Activated effector memory CD4-positive, alpha-beta T cell treated with Interleukin-2 at 50 U/mL for 16 hours (primary cell): ENCODE results near the gene SYTL1.
A peak's percentile ranks its signal among the peaks of the same experiment; 100 is the strongest.

ENCODE experiments used
- DNase-seq: peaks from one replicate; pipeline ENCODE4 v3.0.0-alpha.2; 2020

The SYTL1 gene, protein sequence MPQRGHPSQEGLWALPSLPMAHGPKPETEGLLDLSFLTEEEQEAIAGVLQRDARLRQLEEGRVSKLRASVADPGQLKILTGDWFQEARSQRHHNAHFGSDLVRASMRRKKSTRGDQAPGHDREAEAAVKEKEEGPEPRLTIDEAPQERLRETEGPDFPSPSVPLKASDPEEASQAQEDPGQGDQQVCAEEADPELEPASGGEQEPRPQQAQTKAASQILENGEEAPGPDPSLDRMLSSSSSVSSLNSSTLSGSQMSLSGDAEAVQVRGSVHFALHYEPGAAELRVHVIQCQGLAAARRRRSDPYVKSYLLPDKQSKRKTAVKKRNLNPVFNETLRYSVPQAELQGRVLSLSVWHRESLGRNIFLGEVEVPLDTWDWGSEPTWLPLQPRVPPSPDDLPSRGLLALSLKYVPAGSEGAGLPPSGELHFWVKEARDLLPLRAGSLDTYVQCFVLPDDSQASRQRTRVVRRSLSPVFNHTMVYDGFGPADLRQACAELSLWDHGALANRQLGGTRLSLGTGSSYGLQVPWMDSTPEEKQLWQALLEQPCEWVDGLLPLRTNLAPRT

GRCh38 chr1:27341525-27342252 is at the start of gene SYTL1:
Gene SYTL1, plus strand, starts transcription at chr1:27342022. Its CDS starts 3,313 bp downstream, at chr1:27345335.
- peak; percentile 64 for DNase-seq

GRCh38 chr1:27292106-27292505 is 49.7 kb upstream of the SYTL1 start:
- no peak for DNase-seq

DNA sequence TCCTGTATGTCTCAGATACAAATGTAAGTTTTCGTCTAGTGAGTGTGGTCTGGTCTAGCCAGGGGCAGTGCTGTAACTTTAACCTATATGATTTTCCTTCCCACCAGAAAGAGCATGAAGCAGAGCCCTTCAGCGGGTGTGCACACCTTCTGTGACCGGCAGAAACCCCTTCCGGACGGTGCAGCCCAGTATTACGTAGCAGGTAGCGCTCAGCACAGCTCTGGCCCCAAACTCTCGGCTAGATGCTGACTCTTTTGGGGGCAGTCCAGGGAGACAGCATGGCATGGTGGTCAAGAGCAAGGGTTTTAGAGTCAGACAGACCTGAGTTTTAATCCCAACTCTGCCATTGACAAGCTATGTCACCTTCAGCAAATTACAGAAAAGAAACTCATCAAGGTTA is 47.9 kb upstream of the SYTL1 start:
- DNase-seq: no peak

DNA sequence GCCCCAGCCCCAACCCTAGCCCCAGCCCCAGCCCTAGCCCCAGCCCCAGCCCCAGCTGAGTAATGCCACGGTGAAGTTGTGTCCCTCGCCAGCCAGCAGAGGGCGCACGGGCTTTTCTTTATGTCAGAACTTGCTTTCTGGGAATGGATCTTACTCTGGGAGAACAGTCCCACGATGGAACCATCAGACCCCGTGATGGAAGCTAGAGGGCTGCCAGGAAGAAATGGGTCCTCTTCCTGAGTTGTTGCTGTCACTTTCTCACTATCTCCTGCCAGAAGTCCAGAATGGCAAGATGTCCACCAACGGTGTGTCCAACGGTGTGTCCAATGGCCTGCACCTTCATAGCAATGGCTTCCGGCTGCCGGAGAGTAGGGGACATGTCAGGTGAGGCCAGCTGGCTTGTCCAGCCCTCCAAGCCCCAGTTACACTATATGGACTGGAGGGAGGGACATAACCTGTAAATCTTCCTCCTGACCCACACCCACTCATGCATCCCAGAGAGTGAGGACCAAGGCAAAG is 45.0 kb upstream of the SYTL1 start:
- peak; percentile 33 for DNase-seq

GRCh38 chr1:27297903-27298302 is 43.9 kb upstream of the SYTL1 start:
- DNase-seq: no peak

GRCh38 chr1:27298632-27299384 is 43.0 kb upstream of the SYTL1 start:
- no peak for DNase-seq

DNA sequence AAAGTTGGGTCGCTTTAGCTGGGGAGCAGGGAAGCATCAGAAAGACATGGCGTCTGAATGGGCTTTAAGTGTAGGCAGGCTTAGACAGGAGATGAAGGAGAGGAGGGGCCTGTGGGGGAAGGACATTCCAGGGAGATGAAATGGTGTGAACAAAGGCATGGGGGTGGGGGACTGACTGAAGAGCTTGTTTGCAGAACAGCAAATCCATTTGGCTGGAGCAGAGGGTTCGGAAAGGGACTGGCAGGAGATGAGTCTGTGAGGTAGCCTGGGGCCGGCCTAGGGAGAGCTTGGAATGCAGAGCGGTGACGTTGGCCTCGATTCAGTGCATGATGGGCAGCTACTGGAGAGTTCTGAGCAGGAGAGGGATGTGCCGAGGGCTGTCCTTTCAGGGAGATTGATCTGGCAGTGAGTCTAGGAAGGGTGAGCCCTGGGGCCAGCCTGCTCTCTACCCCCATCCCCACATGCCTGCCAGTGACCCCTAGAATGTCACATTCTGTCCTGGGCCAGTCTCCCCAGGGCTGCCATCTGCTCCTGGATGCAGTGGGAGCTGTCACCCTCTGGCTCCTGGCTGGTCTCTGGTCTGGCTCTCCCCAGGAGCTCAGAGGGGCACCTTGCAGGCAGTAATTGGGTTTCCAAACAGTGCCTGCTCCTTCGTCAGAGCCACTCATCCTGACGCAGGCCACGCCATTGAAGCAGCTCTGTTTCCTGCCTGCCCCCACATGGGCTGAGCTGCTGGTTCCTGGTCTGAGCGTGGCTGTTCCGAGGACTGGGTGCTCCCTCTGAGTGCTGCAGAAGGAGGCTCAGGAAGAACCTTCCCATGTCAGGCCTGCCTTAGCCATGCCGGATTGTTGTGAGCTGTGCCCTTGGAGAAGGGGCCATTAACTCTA is 42.2 kb upstream of the SYTL1 start:
- DNase-seq: no peak

DNA sequence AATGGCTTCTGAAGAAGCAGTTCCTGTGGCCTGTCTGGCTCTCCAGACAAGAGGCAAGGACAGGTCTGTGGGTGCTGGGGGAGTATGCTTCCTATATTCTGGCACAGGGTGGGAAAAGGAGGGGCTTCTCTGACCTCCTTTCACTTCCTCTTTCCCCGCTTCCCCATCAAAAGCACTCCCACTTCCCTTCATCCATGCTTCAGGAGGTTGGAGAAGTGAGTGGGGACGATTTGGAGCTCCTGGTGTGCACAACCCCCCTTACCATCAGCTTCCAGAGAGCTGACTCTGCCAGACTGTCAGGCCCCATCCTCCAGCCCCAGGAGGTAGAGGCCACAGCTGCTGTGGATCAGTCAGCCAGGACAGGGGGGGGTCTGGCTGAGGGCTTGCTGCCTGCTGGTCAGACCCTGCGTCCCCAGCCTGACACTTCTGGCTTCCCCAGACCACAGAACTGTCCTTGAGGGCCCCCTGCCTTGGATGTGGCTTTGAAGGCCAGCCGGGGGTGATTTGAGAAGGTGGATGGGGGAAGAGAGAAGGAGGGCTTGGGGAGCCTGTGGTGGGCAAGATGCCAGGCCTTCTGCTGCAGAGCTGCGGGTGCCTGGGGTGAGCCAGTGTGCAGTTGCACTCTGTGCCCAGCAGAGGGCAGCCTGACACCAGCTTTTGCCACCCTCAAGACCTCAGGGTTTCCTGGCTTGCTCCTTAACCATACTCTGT is 41.3 kb upstream of the SYTL1 start:
- DNase-seq: peak; percentile 66

DNA sequence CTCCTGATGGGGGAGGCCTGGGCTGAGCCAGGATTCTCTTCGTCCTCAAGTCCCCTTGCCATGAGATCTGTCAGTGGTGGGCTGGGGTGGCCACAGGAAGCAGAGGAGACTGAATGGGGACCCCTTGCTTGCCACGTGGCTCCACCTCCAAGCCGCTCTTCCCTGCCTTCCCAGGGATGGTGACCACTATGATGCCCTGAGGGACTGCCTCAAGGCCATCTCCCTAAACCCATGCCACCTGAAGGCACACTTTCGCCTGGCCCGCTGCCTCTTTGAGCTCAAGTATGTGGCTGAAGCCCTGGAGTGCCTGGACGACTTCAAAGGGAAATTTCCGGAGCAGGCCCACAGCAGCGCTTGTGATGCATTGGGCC is 40.8 kb upstream of the SYTL1 start:
- DNase-seq: no peak

- DNase-seq: no peak
These were observed 40.1 kb upstream of the SYTL1 start for GRCh38 chr1:27301582-27302199.

- DNase-seq: no peak
These were observed 39.2 kb upstream of the SYTL1 start for GRCh38 chr1:27302612-27303011.

- DNase-seq: no peak
These were observed 38.3 kb upstream of the SYTL1 start for GRCh38 chr1:27303509-27303908.

GRCh38 chr1:27306071-27306470 is 35.8 kb upstream of the SYTL1 start:
- no peak for DNase-seq

GRCh38 chr1:27306892-27307761 is 34.7 kb upstream of the SYTL1 start:
- no peak for DNase-seq

DNA sequence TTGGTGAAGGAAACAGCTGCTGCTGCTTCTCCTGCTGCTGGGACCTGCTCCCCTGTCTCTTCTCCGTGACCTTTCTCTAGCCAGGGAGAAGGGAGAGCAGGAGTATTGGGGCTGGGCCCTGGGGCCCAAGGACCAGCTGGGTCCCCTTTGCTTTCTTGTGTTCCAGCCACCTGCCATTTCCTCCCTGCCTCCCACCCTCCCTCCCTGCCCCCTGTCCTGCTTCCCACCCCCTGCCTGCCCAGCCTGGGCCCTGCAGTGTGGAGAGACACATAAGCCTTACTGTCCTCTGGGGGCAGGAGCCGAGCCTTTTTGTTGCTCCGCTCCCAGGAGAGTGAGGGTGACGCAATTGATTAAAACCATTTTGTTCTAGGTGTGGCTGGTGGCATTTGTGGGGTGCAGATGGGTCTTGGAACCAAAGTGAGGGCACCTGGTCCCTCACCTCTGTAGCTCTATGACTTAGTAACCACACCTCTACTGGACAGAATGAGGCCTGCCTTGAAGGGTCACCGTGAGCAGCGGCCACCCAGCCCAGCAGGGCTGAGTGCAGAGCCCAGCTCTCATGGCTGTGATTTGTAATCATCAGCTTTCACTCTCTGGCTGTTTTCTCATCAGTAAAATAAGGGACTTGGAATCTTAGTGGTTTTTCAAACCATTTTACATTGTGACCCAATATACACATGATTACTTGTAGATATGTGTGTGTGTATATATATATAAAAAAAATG is 33.8 kb upstream of the SYTL1 start:
- DNase-seq: no peak

GRCh38 chr1:27314169-27314568 is 27.7 kb upstream of the SYTL1 start:
- DNase-seq: no peak

- DNase-seq: no peak
These were observed 27.1 kb upstream of the SYTL1 start for GRCh38 chr1:27314737-27315136.

GRCh38 chr1:27316860-27317259 is 25.0 kb upstream of the SYTL1 start:
- no peak for DNase-seq

DNA sequence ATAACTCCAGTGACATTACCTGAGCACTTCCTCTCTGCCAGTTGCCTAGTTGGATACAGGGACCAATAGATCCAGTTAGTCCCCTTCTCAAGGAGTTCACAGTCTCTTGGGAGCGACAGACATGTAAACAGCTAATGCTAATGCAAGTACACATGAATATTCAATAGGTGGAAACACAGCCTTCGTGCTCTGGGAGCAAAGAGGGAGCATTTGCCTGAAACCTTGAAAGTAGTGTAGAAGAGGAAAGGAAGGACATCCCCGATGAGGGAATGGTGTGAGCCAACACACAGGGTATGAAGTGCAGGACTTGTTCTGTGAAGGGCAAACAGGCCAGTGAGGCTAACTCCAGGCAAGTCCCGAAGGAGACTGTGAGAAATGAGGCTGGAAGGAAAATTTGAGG is 23.7 kb upstream of the SYTL1 start:
- DNase-seq: no peak
